GM21526 (cell line): ENCODE data around the gene NINJ1.

Experiments used
- ATAC-seq: cut with Tn5 transposase; IDR thresholded peaks from one replicate; pipeline ENCODE4 v1.9.1; 2021; ENCODE audit warnings: moderate library complexity; ENCODE audit not compliant: unreplicated experiment, low FRiP score

NINJ1 gene

GRCh38 chr9:93133681-93134014 lies 403 bp downstream of the NINJ1 start:
- ATAC-seq: peak; percentile 44

DNA sequence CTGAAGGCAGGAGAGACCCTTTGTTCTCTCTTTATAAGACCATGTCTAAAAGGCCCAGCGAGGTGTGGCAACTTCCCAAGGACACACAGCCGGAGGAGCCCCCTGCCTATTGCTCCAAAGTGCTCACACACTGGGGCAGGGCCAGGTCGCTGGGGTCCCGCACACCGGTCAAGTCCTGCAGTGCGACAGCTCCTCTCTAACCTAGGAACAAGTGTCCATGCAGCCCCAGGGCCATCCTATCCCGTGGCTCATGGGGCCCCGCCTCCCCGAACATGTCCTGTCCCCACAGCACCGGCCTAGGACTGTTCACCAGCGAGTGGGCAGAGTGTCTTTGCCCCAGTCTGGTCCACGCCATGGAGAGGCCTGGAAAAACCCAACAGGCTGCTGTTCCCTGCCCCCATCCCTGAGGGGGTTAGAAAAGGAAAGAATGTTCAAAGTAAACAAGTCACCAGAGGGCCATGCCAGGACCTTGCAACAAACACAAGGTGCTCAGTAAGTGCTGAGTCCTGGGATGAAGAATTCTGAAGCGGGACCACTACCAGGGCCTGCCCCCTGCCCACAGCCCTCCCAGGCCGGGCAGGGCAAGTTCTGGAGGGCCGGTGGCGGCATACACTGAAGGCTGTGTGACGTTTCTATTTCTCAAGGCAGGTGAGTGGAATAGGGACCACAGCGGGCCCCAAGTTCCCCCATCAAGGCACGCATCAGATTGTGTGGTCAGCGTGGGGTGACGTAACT lies 938 bp downstream of the NINJ1 start:
- ATAC-seq: no peak

GRCh38 chr9:93132287-93132927 lies 1.6 kb downstream of the NINJ1 start:
- no peak for ATAC-seq

GRCh38 chr9:93131599-93132286 lies 2.3 kb downstream of the NINJ1 start:
- ATAC-seq: no peak

DNA sequence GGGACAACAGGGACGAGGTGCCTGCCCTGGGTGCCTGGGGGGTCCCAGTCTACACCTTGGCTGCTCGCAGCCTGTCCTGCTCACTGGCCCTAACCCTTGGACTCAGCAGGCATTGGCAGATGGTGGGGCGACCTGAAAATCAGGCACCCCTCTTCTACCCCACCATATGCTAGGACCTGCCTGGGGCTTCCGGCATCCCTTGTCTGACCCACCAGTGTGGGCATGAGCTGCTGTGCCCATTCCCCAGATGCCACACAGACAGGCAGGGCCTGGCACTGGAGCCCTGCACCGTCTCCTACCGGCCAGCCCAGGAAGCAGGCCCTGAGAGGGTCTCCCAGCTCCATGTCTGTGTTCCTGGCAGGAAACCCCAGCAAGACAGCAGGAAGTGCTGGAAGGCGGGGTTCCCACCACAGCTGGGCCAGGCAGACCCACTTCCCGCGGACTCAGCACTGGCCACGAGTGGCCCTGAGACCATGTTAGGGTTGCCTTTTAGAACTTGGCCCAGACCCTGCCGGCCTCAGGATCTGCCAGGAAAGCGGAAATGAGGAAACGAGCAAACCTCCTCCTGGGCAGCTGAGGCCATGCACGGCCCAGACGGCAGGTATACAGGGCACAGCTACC lies 3.1 kb downstream of the NINJ1 start:
- no peak for ATAC-seq

GRCh38 chr9:93129691-93130500 lies 4.2 kb downstream of the NINJ1 start:
- ATAC-seq: no peak

- no peak for ATAC-seq
These were observed 4.8 kb downstream of the NINJ1 start for GRCh38 chr9:93129286-93129685.

DNA sequence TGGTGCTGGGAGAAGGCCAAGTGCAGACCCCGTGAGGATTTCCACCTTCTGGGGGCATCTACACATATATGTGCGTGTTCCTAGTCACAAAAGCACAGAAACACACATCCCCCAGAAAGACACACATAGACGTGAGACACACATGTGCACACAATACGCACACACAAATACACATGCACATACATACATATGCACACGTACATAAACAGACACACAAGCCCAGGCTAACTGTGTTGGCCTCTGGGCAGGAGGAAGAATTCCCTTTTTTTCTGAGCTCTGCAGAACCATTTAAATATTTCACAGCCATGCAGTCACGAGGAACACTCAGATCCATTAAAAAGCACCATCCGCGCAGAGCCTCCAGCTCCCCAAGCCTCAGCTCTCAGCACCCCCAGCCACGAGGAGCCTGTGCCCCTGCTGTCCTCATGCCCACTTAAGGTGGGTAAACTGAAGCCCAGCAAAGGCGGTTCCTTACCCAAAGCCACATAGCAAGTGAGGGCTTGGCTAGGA lies 5.3 kb downstream of the NINJ1 start:
- ATAC-seq: no peak

DNA sequence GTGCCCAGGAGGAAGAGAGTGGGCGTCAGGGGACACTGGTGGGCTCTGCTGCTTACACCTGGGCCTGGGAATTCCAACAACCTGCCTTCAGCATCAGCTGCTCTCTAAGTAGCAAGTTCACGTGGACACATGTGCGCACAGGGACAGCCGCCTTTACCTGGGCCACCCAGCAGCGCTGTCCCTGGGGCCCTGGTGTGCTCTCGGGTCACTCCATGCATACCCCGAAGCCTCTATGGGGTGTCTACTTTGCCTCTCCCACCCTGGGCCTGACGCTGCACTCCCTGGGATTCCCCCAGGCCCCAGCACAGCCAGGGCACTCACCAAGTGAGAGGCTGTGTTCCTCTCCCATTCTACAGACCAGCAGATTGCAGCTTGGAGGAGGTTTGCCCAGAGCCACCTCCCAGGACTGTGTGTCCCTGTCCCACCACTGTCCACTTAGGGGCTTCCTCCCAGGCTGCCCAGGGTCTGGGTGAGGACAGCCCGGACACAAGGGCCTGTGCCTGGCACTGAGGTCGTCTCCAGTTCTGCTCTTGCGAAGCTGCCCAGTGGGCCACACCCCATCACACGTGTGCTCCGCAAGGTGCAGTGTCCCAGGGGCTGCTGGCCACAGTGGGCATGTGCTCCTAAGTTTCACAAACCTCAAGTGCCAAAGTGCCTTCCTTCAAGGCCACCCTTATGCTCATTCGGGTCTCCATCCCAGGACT lies 5.9 kb downstream of the NINJ1 start:
- no peak for ATAC-seq

GRCh38 chr9:93127395-93127911 lies 6.6 kb downstream of the NINJ1 start:
- ATAC-seq: no peak

- ATAC-seq: no peak
These were observed 7.2 kb downstream of the NINJ1 start for GRCh38 chr9:93126825-93127368.

DNA sequence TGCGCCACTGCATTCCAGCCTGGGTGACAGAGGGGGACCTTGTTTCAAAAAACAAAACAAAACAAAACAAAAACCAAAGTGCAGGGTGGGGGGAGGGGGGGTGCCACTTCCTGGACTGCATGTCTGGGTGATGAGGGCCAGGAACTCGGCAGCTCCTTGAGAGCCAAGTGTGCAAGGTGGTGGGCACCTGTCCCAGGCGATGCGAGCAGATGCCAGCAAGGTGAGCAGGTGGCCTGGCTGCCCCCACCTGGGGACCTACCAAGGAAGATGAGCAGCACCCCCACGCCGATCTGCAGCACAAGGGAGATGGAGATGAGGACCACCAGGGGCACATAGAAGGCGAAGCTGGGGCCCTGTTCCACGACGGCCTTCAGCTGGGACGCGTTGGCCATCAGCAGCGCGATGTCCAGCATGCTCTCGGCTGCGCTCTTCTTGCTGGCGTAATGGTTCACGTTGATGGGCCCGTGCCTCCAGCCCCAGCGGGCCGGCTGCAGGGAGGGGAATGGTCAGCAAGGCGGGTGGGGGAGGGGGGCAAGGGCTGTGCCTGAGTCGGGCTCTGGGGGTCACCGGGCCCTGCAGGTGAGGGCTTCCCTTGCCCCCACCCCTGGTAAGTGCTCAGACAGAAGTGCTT lies 7.8 kb downstream of the NINJ1 start:
- no peak for ATAC-seq

GRCh38 chr9:93125331-93125894 lies 8.6 kb downstream of the NINJ1 start:
- no peak for ATAC-seq

DNA sequence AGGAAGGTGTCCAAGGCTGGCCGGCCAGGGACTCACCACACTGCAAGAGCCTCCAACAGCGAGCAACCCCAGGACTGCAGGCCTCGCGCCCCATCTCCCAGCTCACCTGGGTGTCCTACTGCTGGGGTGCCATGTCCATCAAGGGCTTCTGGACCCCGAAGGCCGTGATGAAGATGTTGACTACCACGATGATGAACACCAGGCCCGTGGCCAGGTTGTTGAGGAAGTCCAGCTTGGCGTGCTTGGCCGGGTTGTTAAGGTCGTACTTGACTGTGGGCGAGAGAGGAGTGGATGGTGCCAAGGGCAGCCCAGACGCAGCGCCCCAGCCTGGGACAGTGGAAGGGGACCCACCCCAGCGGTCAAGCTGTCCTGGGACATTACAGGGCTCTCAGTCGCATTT lies 9.3 kb downstream of the NINJ1 start:
- ATAC-seq: no peak

DNA sequence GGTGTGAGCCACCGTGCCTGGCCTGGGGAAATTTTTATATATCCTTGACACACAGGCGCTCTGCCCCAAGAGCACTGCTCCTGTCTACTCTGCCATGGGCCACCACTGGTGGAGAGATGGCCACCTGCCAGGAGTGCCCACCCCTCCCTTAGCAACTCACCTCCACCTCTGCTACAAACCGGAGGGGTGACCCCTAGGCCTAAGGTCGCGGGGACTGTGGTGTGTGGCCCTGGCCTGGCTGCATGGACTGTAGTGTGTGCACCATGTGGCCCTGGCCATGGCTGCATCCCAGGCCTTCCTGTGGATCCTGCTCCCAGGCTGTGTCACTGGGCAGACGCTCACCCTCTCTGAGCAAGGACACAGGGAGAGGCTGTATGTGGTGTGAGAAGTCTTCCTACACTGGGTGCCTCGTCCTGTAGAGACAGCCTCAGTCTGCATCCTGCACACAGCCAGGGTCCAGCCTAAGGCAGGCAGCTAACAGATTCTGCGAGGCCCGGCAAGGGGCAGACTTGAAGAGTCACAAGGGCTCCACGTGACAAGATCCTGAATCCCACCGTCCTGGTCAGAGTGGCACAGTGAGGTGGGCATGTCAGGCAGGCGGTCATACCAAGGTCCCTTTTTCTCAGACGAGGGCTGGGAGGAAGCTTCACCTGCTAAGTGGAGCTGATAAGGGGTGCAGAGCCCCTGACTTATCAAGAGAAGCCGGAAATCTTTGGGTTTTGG lies 10.3 kb downstream of the NINJ1 start:
- ATAC-seq: no peak

DNA sequence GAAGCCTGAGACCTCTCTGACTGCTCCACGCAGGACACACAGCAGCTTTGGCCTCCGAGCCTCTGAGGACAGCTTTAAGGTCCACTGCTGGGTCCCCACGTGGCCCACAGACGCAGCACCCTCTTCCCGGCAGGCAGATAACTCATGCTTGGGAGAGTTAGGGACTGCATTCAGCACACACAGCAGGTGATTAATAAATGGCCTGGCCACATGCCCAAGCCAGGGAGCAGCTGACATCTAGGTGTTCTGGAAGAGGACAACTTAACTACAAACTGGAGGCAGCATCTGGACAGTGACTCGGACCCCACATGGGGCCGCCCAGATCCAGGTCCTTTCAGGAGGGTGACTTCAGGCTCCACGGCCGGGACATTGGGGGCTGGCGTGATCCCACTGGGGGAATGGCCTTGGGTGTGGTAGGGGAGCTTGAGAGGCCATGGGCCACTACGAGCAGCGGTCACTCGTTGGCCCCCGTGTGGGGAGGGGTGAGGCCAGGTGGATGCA lies 11.3 kb downstream of the NINJ1 start:
- no peak for ATAC-seq

GRCh38 chr9:93121316-93122241 lies 12.5 kb downstream of the NINJ1 start:
- no peak for ATAC-seq
